ENCODE results near the gene CEBPA. TPM values are rescaled to one million over a fixed set of nuclear protein-coding genes. Genes with fewer than 3 reads are reported as not detected.

The CEBPA gene
- total and polyA plus RNA-seq, 8 donors: 4.4 to 18.7 (median 8.2) TPM

- Histone ChIP-seq H3K27me3 (no peaks in the 10 kb centered on the region), H3K4me3 (peak overlapping the region in 1 of 4 donors; percentile 82), H3K36me3 (no peaks in the 10 kb centered on the region), H3K4me1 (peaks cover 1 to 9% (median 3%) of the 10 kb centered on the region in 3 donors), H3K27ac (no peak overlapping the region), H3K9me3 (no peaks in the 10 kb centered on the region)
- ATAC-seq: no peak
- TF ChIP-seq CTCF (IDR thresholded peaks at IDR 0.05): no peak
- 69 to 73% methylated on average over 8 of the region's 8 CpGs for WGBS, 2 donors
- FAIRE-seq: no peak
- DNase-seq: no peak
- intact Hi-C loops (cut with DNase I): no loop called here
Measured at GRCh38 chr19:33299051-33299688, 3.2 kb downstream of the CEBPA start.

GRCh38 chr19:33298146-33298911, 4.0 kb downstream of the CEBPA start:
- H3K27ac ChIP-seq: no peak overlapping the region
- ATAC-seq (no peak), DNase-seq (peak in 2 of 6 donors; percentile 33 to 64), FAIRE-seq (no peak)
- H3K4me3 ChIP-seq: no peak overlapping the region
- 77 to 83% methylated on average over 25 of the region's 25 CpGs for WGBS, 2 donors
- TF ChIP-seq CTCF (IDR thresholded peaks at IDR 0.05): no peak
- H3K27me3 ChIP-seq: no peaks in the 10 kb centered on the region
- intact Hi-C loops (cut with DNase I): no loop called here
- H3K36me3 ChIP-seq: no peaks in the 10 kb centered on the region
- no peaks in the 10 kb centered on the region for H3K9me3 ChIP-seq
- peaks cover 0 to 16% (median 7%) of the 10 kb centered on the region in 3 donors for H3K4me1 ChIP-seq

GRCh38 chr19:33297401-33298145, 4.8 kb downstream of the CEBPA start:
- no peaks in the 10 kb centered on the region for H3K9me3 ChIP-seq
- H3K36me3 ChIP-seq: no peaks in the 10 kb centered on the region
- 49% methylated on average over 11 of the region's 11 CpGs for WGBS, 2 donors
- TF ChIP-seq CTCF (IDR thresholded peaks at IDR 0.05): no peak
- no peaks in the 10 kb centered on the region for H3K27me3 ChIP-seq
- peak in 1 of 6 donors; percentile 40 for DNase-seq
- no peak for ATAC-seq
- no peak overlapping the region for H3K27ac ChIP-seq
- intact Hi-C loops (cut with DNase I): no loop called here
- no peak overlapping the region for H3K4me3 ChIP-seq
- peaks cover 0 to 21% (median 7%) of the 10 kb centered on the region in 3 donors for H3K4me1 ChIP-seq
- no peak for FAIRE-seq

- H3K4me3 ChIP-seq: no peak overlapping the region
- intact Hi-C loops (cut with DNase I): no loop called here
- 86 to 91% methylated on average over 14 of the region's 14 CpGs for WGBS, 2 donors
- FAIRE-seq: no peak
- H3K9me3 ChIP-seq: no peaks in the 10 kb centered on the region
- no peak for TF ChIP-seq CTCF (IDR thresholded peaks at IDR 0.05)
- ATAC-seq: no peak
- peak in 1 of 6 donors; percentile 27 for DNase-seq
- no peaks in the 10 kb centered on the region for H3K27me3 ChIP-seq
- no peaks in the 10 kb centered on the region for H3K36me3 ChIP-seq
- peaks cover 0 to 23% (median 7%) of the 10 kb centered on the region in 3 donors for H3K4me1 ChIP-seq
- H3K27ac ChIP-seq: no peak overlapping the region
Measured at GRCh38 chr19:33296488-33296971, 5.8 kb downstream of the CEBPA start.
